ENCODE results near the gene SARDH.

The SARDH gene

DNA sequence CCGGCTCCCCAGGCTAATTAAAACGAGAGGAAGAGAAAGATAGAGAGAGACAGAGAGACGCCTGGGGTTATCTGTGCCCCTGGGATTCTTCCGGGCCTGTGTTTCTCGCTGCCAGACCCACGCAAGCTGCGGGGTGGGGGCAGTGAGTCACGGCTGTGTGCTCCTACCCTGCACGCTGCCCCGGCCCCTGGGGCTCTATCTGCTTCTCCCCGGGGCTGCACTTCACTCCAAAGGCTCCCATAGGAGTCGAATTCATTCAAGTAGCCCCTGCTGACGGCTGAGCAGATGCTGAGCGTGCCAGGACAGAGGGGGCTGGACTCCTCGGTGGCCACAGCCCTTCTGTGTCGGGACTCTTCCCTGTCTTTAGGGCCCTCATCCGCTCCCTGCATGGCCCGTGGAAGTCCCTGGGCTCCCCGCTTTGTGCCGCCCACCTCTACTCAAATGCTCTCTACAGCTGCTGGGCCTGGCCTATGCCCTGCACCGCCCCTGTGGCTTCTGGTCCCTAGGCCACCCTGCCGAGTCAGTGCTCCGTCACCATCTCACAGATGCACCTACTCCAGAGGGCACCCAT, 22.8 kb downstream of the SARDH start:
- no peak for DNase-seq (ENCODE audit: low spot score)

DNA sequence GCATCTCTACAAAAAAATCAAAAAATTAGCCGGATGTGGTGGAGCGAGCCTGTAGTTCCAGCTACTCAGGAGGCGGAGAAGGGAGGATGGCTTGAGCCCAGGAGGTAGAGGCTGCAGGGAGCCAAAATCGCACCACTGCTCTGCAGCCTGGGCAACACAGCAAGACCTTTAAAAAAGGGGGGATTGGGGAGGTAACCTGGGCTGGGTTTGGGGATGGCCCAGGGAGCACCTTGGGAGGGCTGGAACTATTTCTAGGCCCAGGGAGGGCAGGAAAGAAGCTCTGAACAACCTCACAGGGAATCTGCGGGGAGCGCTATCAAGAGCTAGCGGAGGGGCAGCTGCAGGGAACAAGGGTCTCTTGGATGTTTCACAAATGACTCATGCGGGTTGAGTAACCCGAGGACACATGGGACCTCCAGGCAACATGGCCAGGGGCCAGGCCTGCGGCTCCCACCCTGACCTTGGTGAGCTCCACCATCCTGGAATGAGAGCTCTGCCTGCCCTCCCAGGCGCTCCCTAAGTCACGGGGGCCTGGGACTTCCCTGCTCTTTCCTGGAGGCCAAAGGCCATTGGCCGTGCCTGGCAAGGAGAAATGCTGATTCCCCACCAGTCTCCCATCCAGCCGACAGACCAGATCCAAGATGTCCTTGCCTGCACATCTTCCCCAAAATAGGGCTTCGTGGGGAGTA, 23.4 kb downstream of the SARDH start:
- DNase-seq (ENCODE audit: low spot score) = no peak

DNA sequence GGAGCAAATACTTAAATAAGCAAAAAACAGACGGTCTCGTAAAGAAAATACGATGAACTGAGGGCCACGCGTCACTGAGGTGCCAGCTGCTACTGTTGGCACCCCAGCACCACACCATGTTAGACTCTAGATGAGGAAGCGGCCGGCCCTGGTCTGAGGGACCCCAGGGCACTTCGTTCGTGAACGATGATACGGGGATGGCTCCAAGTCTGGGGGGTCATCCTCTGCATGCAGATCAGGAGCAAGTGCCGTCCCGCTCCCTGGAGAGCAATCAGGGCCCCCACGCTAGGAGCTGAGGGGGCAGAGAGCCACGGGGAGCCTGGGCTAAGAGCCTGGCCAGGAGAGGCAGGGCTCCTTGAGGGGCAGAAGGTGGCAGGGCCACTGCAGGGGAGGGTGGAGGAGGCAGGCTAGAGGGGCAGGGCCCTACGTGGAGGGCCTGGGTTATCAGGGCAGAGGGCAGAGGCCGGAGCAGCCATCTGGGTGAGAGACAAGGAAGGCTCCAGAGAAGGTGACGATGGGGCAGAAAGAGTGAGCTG, 24.1 kb downstream of the SARDH start:
- no peak for DNase-seq (ENCODE audit: low spot score)

DNA sequence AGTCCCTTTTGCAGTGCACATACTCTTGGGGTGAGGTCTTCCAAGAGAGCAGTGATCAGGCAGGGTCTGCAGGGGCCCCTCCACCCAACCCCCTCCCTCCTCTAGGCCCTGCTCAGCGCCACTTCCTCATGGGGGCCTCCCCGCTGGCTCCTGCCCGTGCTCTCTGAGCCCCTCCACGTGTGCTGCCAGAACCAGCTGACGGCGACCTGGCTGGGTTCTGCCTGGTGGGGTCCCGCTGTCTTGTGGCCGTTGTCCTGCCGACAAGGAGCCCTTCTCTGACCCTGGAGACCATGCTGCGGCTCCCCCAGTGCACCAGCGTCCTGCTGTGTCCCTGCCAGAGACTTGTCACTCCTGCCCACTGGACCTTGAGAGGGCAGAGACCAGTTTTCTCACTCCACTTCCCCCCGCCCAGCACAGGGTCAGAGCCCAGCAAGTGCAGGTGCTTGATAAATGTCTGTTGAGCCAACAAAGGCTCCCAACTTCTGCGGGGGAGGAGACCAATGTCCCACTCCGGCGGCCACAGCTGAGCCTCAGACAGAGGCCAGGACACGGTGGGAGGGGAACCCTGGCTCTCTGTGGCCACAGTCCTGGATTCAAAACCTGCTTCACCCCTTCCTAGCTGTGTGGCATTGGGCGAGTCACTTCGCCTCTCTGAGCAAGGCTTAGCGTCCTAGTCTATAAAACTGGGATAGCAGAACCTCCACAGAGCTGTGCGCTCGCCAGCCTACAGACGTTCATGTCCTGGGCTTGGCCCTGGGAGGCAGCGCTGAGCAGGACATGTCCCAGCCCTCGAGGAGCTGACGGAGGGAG, 24.8 kb downstream of the SARDH start:
- DNase-seq (ENCODE audit: low spot score) = no peak

DNA sequence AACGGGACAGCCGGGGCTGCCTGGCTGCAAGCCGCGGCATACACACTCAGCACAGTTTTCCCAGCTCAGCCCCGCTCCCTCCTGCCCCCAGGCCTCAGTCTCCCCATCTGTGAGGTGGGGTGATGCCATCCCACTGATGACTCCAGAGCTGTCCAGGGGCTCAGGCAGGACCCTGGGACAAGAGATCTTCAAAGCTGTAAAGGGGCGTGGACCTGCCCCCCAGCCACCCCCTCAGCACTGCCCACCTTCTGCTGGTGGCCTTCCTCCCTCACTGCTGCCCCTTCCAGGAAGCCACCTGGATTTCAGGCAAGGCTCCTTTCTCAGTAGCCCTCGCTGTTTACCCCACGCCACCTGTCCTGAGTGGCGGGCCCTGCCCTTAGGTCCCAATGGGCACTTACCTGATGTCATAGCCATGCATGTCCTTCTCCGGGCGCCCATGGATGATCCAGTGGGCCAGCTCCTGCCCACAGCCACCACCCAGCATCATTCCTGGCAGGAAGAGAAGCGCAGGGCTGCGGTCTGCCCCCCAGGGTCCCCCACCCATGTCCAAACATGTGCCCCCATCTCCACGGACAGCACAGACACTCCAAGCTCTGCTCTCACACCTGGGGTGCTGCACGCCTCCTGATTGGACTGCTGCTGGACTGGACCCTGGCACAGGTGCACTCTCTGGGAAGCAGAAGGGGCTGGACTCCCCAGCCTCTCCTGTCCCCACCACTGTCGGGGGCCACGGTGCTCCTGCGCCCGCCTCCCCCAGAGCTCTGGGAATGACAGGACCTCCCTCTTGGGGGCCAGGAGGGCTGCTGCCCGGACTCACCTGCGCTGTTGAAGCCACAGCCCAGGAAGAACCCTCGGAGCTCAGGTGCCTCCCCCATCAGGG, 25.7 kb downstream of the SARDH start:
- DNase-seq (ENCODE audit: low spot score) = no peak

DNA sequence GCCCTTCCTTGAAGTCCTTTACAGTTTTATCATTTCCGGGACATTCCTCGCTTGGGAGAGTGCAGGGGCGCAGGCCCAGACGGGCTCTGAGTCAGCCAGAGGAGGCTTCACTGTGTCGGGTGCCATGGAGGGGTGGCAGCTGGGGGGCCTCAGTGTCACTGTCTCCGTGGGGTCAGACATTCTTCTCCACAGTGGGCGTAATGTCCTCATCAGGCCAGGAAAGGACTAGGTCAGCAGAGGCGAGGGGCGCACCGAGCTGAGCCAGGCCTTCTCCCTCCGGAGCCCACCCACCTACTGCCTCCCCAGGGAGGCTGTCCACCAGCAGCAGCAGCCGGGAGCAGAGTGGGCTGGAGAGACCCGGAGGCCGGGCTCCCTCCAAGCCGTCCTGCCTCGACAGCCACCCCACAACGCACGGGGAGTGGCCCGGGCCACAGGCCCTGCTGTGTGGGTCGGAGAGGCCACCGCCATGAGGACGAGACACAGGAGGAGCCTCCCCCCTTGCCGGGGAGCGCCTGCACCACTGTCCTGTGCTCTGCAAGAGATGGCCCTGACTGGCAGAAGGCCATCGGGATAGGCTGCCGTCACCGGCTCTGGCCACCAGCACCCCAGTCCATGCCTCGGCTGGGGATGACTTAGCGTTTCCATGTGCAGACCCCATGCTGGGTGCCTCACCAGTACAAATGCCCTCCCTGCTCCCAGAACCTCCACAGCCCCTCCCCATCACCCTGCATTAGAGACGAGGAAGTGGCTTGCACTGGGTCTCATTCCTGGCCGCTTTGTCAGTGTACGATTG, 26.5 kb downstream of the SARDH start:
- no peak for DNase-seq (ENCODE audit: low spot score)

DNA sequence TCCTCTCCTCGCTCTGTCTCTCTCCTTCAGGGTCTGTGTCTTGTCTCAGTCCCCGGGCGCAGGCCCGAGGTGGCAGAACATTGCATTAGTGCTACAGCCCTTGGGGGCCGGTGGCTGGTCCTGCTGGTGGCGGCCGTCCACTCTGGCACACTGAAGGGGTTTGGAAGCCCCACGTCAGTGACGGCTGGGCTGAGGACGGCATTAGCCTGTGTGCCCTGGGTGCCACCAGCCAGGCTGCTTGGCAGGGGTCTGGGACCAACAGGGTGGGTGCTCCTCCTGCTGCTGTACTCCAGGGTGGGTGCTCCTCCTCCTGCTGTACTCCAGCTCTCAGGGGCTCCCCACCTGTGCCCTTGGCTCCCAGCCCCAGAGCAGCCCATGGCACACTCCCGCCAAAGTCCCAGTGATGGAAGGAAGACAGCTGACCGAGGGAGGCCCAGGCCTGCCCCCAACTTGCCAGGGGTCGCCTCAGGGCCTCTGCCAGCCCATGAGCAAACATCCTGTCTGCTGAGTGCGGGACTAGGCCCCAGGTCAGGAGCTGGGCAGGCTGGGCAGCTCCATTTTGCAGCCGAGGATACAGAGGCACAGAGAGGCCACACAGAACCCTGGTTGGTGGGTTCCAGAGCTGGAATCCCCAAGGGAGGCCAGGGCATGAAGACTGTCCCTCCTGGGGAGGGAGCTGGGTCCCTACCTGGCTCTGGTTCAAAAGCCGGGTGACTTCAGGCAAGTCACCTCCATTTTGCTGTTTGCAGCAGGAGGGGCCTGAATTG, 27.3 kb downstream of the SARDH start:
- no peak for DNase-seq (ENCODE audit: low spot score)

DNA sequence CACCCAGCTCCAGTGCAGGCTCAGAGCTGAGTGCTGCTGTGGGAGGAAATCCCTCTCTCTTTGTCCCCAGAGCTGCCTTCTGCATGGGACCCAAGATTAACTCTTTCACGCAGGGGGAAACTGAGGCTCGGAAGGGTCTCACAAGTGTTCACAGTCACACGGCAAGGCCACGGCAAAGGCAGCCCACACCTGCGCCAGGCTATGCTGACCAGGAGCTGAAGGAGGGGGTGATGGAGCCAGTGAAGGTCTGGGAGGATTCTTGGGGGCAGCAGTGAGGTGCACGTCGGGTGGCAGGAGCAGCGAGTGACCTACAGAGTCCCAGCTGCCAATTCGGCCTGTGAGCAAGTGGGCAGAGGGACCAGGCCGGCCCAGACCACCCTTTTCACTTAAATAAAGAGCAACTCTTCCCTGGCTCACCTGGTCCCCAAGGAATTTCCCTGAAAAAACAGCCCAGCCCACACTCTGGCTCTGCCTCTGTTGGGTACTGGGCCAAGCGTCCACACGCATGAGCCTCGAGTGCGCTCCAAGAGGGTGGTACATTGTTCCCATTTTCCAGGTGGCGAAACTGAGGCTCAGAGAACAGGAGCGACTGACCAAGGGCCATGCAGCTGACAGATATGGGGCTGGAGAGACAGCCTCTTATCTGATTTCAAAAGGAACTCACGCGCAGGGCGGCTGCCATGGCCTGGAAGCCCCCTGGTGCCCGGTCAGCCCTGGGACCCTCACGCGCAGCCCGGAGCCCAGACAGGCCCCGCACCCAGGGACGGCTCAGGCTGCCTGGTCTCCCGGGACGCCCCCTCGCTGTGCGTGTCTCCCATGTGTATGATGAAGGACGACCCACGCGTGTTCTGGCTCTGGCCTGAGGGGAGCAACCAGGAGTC, 28.2 kb downstream of the SARDH start:
- DNase-seq (ENCODE audit: low spot score) = no peak

DNA sequence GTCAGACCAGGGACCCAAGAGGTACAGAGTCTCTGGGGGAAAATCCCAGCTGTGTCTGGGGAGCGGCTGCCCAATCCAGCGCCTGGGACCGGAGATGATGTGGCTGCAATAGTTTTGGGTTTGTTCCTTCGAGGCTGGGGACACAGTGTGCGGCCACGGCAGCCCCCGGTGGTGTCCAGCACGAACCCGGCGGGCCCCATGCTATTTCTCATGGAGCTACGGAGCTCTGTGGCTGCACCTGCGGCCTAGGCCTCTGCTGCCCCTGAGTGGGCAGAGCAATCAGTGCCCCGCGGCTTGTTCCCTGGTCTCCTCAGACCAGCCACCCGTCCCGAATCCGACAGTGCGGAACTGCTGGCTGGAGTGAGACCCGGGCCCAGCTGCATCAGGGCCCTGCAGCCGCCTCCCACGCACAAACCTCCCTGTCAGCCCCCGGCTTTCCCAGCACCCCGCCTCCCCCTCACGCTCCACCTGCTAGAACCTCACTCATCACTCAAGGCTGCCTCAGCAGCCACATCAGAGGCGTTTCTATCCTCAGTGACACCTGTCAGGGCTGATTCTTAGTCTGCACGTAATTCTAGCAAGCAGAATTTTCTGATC, 29.0 kb downstream of the SARDH start:
- DNase-seq (ENCODE audit: low spot score) = no peak

DNA sequence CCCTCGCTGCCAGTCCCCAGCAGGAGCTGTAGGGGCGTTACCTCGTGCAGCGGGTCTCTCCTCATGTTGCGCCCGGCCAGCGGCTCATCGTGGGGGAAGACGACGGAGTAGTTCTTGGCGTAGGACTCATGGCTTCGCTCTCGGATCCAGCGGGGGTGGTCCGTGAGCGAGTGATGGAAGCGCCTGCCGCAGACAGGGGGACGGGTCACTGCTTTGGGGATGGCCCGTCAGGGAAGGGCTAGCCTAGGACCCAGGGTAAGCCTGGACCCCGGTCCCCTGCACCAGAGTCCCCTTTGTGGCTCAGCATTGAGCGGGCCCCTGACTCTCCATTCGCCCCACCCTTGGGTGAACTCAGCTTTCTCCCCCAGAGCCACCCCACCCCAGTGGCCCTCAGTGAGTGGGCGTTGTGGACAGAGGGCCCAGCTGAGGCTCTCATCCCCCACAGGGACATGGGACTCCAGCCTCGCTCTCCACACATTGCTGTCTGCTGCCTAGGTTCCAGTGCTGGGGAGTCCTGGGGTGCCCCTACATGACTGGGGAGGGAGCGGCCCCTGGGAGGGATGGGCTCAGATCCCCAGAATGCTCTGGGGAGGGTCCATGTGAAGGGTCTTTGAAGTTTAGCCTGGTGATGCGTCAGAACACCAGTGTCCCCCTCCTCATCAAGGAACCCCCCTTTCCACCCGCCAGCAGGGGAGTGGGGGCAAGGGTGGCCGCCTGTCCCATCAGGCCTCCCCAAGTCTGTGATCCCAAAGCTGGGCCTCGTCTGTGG, 29.7 kb downstream of the SARDH start:
- DNase-seq (ENCODE audit: low spot score) = no peak

DNA sequence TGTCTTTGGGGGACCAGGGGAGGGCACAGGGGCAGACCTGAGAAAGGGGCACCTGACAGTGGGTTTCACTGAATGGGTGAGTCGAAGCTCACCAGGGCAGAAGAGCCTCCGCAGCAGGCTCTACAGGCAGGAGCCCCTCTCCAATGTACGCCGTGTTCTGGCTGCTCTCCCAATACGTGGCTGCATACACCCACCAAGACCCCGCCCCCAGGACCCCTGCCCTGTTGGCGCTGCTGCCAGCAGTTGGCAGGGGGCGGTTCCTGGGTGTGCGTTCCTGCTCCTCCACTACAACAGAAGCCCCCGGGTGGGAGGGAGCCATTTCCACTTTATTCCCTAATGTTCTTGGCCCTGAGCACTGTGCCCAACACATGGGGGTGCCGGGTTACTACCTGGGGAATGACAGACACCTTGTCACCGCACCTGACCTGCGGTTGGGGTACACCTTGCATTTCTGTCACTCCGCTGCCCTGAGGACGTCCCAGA, 30.3 kb downstream of the SARDH start:
- DNase-seq (ENCODE audit: low spot score) = no peak

DNA sequence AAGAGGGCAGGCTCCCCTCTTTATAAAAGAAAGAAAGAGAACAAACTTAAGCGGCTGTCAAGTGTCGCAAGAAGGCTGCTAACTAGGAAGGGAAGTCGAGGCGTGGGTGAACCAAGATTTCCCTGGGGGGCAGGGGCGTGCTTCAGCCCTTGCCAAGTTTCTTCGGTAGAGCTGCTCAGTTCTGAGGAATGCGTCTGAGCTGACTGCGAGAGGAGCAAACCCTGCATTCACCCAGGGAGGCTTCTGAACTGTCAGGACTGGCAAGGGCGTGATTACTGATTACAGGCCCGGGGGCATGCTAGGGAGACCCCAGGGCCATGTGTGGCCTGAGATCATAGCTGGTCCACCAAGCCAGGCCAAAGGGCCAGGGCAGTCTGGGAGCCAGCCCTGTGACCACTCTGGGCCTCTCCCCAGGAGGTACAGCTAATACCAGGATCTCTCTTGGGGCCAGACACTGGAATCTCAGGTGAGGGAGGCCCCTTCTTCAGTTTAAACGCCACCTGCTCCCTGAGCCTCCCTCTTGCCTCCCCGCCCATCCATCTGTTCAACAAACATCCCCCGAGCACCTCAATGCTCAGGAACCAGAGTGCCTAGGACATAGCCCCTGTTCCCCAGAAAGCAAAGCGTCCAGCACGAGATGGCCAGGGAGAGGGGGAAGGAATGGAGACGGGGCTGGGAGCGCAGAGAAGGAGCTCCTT, 30.9 kb downstream of the SARDH start:
- no peak for DNase-seq (ENCODE audit: low spot score)

DNA sequence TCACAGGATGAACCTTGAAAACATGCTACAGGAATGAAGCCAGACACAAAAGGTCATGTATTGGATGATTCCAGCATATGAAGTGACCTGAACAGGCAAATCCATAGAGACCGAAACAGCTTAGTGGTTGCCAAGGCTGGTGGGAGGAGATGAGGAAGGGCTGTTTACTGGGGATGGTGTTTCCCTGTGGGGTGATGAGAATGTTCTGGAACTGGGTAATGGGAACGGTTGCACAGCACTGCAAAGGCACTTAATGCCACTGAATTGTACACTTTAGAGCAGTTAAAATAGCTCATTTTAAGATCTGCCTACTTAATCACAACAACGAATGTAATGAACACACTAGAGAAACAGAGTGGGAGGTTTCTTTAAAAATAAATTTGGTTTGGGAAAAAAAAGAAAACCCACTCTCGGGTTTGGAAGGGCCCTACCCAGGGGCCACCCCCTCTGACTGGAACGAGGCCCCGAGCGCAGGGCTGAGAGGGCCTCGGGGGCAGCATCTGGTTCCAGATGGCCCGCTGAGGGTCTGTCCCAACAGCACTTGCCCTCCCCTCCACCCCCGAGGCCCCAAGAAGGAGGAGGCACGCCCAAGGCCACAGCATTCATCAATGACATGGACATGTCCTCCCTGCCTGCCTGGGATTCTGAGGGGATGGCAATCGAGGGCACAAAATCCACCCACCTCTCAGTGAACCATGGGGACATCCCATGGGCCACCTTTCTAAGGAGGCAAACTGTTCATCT, 31.7 kb downstream of the SARDH start:
- no peak for DNase-seq (ENCODE audit: low spot score)

DNA sequence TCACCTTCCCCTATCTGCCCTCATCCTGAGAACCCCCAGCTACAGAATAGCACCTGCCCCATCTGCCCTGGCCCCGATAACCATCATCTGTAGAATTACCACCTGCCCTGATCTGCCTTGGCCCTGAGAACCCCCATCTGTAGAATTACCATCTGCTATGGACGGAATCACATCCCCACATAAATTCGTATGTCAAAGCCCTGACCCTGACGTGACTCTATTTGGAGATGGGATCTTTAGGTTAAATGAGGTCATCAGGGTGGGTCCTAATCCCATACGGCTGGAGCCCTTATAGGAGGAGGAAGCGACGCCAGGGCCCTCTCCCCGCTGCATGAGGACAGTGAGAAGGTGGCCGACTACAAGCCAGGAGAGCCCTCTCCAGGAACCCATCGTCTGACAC, 32.6 kb downstream of the SARDH start:
- no peak for DNase-seq (ENCODE audit: low spot score)

DNA sequence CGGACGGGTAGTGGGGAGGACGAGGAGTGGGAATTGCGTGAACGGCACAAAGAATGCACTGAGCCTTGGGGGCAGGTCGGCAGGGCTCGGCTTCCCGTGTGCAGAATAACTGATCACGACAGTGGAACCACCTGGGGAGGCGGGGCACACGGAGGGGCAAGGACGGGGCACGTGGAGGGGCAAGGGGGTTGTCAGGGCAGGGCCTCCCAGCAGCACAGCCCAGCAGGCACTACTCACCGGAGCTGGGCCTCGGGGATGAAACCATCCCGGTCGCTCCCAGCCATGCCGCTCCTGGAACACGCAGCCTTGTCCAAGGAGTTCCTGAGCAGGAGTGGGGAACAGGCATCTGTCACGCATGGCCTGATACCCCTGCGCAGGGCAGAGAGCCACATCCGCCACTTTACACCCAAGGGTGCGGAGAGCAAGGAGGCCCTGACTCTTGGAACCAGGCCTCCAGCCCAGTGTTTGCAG, 33.4 kb downstream of the SARDH start:
- no peak for DNase-seq (ENCODE audit: low spot score)

DNA sequence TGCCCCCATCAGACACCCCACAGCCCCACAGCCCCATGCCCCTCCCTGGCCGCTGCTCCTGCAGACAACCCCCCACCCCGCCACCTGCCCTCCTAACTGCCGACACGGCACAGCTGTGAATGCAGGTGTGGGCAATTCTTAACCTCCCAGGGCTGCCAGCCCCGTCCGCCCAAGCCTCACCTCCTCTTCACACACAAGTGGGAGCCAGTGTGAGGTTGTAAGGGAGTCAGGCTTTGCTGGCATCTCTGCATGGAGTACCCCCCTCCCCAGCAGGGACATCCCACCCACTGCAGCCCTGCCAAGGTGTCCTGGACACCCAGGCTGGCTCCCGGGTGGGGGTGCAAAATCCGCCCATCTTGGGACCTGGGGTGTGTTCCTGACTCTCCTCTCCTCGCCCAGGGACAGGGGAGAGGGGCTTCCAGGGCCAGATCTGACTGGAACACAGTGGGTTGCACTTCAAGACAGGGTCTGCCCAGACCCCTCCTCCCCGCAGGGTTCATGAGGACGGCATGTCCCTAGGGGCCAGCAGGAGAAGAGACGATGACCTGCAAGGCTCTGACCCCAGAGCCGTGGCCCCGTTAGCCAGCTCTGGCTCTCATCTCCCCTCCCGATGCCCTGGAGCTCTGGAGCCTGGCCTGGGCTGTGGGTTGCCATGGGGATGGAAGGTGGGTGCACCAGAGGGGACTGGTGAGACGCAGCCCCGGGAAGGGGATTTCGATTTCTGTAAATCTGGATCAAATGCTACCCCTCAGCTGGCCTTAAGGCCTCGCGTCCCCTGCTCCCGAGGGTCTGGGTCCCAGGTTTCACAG, 34.4 kb downstream of the SARDH start:
- no peak for DNase-seq (ENCODE audit: low spot score)
